Prostate gland (tissue), 2 donors: ENCODE data around the gene VAPB.

Experiments
- POLR2A ChIP-seq: fragments of 450-650 bp; IDR thresholded peaks from one replicate; pipeline ENCODE4 v1.6.1; 2016; ENCODE audit warnings: antibody characterized with exemption, mild to moderate bottlenecking
- TF ChIP-seq, protein P1 (sequence below), 4 experiments: fragments of 200-600 bp in 2 of 4; fragments of 450-650 bp in 2 of 4; sonication (generic) in 2 of 4; IDR thresholded peaks; 1 replicate in 3 of 4; 2 replicates in 1 of 4; pipeline ENCODE4 v1.5.1; 2016 to 2019; ENCODE audit warnings: antibody characterized with exemption in 4 of 4, mild to moderate bottlenecking in 2 of 4, moderate library complexity in 2 of 4

DNA sequence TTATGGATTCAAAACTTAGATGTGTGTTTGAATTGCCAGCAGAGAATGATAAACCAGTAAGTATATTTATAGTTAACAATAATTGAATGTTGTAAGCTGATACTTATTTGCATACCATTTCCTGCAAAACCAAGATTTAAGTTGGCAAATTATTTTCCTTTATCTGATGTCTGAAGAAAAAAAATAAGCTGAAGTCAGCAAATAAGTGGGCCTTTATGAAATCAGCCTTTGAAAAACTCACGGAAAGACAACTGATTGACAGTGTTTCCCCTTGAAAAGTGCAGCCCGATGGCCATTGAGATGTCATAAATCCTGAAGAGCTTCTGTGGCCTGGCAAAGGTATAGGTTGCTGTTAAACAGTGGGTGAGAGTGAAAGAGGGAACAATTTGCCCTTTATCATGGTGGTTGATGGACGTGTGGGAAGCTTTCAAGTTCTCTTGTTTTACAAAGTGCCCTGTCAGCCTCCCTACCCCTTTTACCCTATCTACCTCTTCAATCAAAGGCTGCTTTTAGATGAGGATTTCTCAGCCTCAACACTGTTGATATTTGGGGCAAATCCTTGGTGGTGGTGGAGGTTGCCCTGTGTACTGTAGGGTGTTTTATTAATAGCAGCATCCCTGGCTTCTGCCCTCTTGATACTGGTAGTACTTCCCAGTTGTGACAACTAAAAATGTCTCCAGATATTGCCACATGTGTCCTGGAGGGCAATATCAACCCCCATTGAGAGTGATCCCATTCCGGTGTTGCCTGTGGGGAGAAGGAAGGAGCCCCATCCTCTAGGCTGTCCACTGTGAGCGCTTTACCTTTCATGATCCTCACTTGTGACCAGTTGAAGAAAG, 50.2 kb downstream of the VAPB start:
- no peak for TF ChIP-seq POLR2A
- TF ChIP-seq, protein P1, sequence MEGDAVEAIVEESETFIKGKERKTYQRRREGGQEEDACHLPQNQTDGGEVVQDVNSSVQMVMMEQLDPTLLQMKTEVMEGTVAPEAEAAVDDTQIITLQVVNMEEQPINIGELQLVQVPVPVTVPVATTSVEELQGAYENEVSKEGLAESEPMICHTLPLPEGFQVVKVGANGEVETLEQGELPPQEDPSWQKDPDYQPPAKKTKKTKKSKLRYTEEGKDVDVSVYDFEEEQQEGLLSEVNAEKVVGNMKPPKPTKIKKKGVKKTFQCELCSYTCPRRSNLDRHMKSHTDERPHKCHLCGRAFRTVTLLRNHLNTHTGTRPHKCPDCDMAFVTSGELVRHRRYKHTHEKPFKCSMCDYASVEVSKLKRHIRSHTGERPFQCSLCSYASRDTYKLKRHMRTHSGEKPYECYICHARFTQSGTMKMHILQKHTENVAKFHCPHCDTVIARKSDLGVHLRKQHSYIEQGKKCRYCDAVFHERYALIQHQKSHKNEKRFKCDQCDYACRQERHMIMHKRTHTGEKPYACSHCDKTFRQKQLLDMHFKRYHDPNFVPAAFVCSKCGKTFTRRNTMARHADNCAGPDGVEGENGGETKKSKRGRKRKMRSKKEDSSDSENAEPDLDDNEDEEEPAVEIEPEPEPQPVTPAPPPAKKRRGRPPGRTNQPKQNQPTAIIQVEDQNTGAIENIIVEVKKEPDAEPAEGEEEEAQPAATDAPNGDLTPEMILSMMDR (IDR thresholded peaks at IDR 0.05), result no peak
